HFF-Myc (cell line): Measurements from ENCODE around the gene SPATA24.
"Not testable (repeated sequence)": the region's sequence is repeated elsewhere in the genome, so short reads cannot be mapped to it uniquely, and the experiment has no call there.

Experiments used
- DNase-seq: peaks from one replicate; pipeline ENCODE4 v3.0.0-alpha.2; 2011; ENCODE audit warnings: low read depth; ENCODE audit errors: extremely low read depth
- H3K4me3 ChIP-seq: replicated peaks from 2 replicates; pipeline ENCODE4 v1.5.1; 2011; ENCODE audit warnings: low read depth, mild to moderate bottlenecking, control low read depth, low read length
- CTCF ChIP-seq: IDR thresholded peaks from 2 replicates; pipeline ENCODE4 v1.5.1; 2012; ENCODE audit warnings: mild to moderate bottlenecking, low read depth, low read length, control low read depth; ENCODE audit errors: missing control alignments

Gene SPATA24

GRCh38 chr5:139363937-139364336, 40.0 kb downstream of the SPATA24 start:
- no peak overlapping the region for H3K4me3 ChIP-seq
- TF ChIP-seq CTCF, result no peak
- no peak for DNase-seq

GRCh38 chr5:139361835-139362429, 42.0 kb downstream of the SPATA24 start:
- no peak for TF ChIP-seq CTCF
- no peak for DNase-seq
- H3K4me3 ChIP-seq, result no peak overlapping the region

- DNase-seq, result no peak
- no peak overlapping the region for H3K4me3 ChIP-seq
- no peak for TF ChIP-seq CTCF
Observed at GRCh38 chr5:139360384-139360783, 43.5 kb downstream of the SPATA24 start.

GRCh38 chr5:139358064-139358463, 45.8 kb downstream of the SPATA24 start:
- no peak for TF ChIP-seq CTCF
- DNase-seq, result no peak
- H3K4me3 ChIP-seq, result no peak overlapping the region

GRCh38 chr5:139355900-139356299, 48.0 kb downstream of the SPATA24 start:
- not testable (repeated sequence) for DNase-seq, H3K4me3 ChIP-seq

GRCh38 chr5:139354186-139354585, 49.7 kb downstream of the SPATA24 start:
- no peak for TF ChIP-seq CTCF
- DNase-seq, result no peak
- no peak overlapping the region for H3K4me3 ChIP-seq

GRCh38 chr5:139347863-139348262, 56.0 kb downstream of the SPATA24 start:
- not testable (repeated sequence) for DNase-seq, H3K4me3 ChIP-seq
